ENCODE data around the gene MAP7D1.
"Not testable (repeated sequence)": the region's sequence is repeated elsewhere in the genome, so short reads cannot be mapped to it uniquely, and the experiment has no call there.

MAP7D1 gene

DNA sequence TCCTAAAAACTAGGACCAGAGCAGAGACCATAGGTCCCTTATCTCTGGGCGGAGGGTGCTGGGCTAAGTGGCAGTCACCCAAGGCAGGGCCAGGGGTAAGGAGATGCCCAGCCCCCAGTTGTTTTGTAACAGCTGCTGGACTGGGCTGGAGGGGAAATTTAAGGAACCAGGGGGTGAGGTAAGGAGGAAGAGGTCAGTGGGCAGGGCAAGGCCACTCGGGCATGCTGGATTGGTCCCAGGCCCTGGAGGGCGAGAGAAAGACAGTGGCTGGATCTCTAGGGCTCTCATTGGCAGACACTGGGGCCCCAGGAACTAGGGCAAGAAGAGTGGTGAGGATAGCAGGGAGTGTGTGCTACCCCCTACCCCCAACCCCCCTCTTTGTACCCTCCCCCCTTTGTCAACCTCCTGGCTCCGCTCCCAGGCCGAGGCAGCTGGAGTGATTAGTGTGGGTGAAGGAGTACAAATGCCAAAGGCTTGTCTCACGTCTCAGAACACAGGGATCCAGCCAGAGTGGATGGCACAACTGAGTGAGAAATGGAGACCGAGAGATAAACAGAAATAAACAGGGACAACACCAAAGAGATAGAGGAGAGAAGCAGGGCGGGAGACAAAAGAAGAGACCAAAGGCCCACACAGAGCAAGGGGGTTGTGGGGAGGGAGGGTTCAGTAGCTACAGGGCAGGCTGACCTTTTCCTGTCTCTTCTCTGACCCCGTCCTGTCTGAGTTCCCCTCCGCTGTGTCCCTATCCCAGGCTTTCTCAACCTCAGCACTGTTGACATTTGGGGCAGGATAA is 47.8 kb downstream of the MAP7D1 start:
- DNase-seq (ENCODE audit: low spot score): no peak

DNA sequence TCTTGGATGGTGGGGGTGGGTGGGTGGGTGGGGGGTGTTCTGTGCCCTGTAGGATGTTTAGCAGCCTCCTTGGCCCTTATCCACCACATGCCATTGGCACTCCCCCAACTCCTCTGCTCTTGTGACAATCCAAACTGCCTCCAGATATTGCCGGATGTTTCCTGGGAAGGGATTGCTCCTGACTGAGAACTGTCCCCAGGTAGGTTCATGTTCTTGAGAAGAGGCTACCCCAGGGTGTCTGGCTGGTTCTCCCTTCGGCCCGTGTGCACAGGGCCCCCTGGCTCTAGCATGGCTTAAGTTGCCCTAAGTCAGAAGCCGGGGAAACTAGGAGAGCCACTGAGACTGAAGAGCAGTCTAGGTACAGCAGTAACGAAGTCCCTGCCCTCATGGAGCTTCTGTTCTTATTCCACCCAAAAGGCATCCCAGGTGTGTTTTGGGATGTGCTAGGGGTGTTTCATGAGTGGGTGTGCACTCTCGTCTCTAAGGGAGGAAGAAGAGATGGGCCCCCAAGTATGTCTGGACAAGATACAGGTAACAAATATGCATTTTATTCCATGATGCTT is 48.5 kb downstream of the MAP7D1 start:
- DNase-seq (ENCODE audit: low spot score): no peak

DNA sequence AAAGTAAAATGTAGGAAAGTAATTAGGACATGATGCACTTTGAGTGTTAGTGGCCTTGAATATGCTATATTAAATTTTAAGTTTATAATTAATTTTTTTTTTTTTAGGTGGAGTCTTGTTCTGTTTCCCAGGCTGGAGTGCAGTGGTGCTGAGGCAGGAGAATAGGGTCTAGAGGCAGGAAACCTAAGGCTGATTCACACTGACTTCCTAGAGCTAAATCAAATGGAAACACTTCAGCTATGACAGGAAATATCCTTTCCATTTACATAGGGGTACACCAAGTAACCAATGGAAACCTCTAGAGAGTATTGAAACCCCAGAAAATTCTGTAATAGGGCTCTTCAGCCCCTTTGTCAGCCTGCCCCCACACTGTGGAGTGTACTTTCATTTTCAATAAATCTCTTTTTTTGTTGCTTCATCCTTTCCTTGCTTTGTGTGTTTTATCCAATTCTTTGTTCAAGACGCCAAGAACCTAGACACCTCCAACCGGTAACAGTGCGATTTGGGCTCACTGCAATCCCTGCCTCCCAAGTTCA is 50.4 kb downstream of the MAP7D1 start:
- DNase-seq (ENCODE audit: low spot score): no peak

DNA sequence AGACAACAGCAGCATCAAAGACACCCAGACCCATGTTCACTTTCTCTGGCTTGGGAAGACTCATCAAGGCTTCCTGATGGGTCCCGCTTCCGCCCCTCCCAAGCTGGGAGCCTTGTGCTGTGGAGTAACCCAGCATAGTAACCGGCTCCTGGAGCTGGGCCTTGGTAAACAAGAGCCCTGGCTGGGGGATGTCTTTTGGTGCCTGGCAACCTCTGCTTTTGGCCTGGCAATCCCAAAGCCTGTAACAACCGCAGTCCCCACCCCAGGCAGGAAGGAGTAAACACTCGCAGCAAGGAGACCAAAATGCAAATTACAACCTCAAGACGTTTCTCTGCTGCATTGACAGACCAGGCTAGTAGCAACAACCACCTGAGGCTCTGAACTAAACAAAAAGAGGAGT is 51.4 kb downstream of the MAP7D1 start:
- DNase-seq (ENCODE audit: low spot score): no peak

DNA sequence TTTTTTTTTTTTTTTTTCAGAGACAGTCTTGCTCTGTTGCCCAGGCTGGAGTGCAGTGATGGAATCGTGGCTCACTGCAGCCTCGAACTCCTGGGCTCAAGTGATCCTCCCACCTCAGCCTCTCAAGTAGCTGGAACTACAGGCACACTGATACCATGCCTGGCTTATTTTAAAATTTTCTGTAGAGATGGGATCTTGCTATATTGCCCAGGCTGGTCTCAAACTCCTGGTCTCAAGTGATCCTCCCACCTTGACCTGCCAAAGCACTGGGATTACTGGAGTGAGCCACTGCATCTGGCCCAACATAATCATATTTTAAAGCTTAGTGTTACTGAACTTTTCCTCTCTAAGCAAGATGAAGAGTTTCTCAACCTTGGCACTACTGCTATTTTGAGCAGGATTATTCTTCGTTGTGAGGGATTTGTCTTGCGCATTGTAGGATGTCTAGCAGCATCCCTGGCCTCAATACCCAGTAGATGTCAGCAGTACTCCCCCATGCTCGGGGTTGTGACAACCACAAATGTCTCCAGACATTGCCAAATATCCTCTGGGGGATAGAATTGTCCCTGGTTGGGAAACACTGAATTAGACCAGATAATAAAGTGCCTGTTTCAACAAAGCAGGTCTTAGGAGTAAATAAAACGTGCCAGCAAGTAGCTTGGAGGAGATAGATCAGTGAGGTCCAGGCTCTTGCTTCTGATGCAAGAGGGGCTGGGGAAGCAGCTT is 53.2 kb downstream of the MAP7D1 start:
- DNase-seq (ENCODE audit: low spot score): no peak

DNA sequence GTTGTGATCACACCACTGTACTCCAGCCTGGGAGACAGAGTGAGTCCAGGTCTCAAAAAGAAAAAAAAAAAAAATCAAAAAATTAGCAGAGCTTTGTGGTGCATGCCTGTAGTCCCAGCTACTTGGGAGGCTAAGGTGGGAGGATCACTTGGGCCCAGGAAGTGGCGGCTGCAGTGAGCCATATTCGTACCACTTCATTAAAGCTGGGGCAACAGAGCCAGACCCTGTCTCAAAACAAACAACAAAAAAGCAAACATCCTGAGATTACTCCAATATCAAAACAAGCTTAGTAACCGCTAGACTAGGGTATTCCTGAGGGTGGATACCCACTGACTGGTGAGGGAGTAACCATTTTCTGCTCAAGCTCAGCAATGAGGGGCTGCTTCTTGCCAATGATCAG is 55.3 kb downstream of the MAP7D1 start:
- no peak for DNase-seq (ENCODE audit: low spot score)

DNA sequence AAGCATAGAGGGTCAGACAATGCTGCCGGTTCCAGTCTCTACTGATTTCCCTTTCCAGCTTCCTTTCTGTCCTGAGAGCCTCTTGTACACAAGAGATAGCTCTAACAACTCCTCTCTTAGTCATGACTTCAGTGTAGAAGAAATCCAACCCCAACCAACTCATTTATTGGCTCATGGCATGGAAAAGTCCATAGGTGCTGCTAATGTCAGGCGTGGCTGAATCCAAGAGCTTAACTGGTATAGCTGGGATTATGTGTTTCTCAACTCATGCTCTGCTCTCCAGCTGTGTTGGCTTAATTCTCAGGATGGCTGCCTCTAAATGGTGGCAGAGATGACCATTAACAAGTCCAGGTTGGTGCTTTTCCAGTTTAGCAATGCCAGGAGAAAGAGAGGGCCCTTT is 55.9 kb downstream of the MAP7D1 start:
- DNase-seq (ENCODE audit: low spot score): no peak

DNA sequence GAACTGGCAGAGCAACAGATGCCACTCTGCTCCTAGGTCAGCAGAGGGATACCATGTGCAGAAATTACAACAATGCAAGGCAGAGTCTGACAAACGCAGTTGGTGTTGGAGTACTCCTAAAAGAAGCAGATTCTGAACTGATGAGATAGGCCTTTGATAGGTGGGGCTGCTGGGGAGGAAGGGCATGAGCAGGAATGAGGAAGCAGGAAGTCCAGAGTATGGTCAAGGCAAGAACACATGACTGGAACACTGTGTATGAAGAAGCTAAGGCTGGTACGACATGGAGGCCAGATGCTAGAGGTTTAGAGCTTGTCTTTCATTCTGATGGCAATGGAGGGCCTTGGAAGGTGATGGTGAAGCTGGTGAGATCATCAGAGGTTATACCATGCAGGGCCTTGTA is 56.8 kb downstream of the MAP7D1 start:
- DNase-seq (ENCODE audit: low spot score): no peak

DNA sequence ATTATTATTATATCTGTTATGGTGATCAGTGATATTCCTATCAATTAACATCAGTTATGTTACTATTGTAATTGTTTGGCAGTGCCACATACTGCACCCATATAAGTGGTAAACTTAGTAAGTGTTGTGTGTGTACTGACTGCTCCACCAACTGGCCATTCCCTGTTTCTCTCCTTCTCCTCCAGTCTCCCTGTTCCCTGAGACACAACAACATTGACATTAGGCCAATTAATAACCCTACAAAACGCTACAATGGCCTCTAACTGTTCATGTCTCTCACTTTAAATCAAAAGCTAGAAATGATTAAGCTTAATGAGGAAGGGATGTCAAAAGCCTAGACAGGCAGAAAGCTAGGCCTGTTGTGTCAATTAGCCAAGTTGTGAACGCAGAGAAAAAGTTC is 61.7 kb downstream of the MAP7D1 start:
- no peak for DNase-seq (ENCODE audit: low spot score)

DNA sequence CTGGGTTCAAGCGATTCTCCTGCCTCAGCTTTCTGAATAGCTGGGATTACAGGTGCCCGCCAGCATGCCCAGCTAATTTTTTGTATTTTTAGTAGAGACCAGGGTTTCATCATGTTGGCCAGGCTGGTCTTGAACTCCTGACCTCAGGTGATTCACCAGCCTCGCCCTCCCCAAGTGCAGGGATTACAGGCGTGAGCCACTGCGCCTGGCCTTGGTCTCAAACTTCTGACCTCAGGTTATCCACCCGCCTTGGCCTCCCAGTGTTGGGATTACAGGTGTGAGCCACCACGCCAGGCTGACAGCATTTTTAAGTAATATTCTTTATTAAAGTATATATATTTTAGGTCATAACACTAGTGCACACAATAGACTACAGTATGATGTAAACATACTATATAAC is 65.9 kb downstream of the MAP7D1 start:
- DNase-seq (ENCODE audit: low spot score): not testable (repeated sequence)

DNA sequence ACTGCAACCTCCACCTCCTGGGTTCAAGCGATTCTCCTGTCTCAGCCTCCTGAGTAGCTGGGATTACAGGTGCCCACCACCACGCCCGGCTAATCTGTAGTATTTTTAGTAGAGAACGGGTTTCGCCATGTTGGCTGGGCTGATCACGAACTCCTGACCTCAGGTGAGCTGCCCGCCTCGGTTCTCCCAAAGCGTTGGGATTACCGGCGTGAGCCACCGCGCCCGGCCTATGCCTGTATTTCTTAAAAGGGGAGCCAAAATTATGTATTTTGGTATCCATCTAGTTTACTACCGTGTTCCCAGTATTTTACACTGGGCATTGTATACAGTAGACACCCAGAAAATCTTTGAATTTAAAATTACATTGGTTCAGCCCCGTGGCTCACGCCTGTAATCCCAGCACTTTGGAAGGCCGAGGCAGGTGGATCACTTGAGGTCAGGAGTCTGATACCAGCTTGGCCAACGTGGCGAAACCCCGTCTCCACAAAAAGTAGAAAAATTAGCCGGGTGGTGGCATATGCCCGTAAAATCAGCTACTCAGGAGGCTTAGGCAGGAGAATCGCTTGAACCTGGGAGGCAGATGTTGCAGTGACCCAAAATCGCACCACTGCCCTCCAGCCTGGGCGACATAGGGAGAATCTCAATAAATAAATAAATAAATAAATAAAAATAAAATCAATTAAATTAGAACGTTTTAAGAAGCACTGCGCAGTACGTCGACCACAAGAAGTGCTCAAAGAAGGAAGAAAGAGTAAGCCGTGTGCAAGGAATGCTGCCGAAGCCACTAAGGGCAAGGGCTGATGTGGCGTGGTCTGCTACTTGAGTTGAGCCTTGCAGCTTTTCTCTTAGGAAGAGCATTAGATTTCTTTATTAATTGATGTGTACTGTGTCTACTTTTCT is 66.8 kb downstream of the MAP7D1 start:
- no peak for DNase-seq (ENCODE audit: low spot score)

DNA sequence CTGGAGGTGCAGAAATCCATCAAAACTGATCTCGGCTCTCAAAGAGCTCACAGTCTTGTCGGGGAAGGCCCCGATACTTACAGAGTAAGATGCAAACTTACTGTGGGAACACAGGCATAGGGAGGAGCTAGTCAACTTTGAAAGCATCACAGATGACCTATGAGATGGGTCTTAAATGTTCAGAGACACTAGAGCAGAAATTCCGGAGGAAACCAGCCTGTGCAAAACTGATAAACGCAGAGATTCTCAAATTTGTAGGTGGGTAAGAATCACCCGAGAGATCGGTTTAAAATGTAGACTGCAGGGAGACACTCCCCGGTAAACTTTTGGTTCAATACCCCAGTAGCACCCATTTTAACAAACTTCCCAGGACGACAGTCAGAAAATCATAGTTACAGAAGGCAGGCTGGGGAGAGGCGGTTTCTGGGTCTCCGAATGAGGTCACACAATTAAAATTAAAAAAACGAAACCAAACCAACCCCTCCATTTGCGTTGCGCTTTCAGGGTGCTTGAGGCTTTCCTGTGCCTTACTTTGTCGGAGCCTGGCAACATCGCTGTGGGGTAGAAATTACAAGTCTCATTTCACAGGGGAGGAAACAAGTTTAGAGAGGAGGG is 67.5 kb downstream of the MAP7D1 start:
- DNase-seq (ENCODE audit: low spot score): no peak

DNA sequence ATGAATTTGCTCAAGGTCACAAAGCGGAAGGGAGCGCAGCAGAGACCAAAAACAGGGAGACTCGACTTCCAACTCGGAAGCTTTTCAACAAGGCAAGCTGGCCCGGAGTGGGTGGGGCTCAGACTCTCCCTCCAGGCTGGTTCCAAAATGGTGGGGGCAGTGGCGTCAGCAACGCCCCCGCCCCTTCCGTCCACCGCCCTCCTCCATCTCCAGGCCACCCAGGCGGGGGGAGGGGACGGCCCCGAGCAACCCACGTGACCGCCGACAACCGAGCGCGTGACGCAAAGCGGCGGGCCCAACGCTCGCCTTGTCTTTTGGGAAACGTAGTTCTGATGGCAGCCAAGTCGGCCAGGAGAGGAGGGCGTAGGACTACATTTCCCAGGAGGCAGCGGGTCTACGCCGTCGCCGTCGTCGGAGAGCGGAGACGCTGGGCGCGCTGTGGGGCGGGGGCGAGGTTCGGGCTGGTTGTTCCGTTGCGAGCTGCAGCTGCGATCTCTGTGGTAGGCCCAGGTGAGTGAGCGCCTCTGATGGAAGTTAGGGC is 68.1 kb downstream of the MAP7D1 start, which contains the start of gene THRAP3:
Gene THRAP3 (plus strand): TSS at position 448 of the 541 bp plus-strand sequence. CDS start 58,121 bp downstream, outside the sequence.
- DNase-seq (ENCODE audit: low spot score): peak; percentile 98

DNA sequence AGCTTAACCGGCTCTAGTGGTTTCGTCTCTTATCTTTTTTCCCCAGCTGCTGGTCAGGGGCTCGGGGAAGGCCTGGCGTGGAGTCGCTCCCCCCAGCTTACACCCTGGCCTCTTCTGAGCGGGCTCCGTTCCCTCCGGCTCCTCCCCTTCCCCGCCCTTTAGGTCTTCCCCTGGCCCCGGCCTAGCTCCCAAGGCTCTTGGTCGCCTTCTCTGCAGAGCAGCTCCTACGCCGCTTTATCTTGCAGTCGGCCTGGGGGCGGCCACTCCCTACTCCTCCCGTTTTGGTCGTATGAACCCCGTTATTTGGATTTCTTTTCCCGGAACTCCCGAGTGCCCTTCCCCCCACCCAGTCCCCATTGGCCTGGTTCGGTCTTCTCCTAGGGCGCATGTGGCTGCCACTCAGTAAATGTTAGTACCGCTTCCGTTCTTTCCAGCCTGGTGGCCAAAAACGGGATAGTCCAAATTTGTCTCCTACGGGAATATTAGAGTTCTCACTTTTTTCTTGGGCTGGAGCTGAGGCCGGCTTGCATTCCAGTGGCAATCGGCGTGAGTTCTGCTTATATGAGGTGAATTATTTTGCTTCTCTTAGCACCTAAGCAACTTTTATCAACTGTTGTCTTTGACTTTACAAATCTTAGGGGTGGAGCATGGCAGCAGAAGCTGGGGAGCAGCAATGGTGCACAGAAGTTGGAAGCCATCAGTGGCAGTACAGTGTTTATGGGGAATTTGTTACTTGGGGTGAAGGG is 68.8 kb downstream of the MAP7D1 start:
- DNase-seq (ENCODE audit: low spot score): peak; percentile 84

DNA sequence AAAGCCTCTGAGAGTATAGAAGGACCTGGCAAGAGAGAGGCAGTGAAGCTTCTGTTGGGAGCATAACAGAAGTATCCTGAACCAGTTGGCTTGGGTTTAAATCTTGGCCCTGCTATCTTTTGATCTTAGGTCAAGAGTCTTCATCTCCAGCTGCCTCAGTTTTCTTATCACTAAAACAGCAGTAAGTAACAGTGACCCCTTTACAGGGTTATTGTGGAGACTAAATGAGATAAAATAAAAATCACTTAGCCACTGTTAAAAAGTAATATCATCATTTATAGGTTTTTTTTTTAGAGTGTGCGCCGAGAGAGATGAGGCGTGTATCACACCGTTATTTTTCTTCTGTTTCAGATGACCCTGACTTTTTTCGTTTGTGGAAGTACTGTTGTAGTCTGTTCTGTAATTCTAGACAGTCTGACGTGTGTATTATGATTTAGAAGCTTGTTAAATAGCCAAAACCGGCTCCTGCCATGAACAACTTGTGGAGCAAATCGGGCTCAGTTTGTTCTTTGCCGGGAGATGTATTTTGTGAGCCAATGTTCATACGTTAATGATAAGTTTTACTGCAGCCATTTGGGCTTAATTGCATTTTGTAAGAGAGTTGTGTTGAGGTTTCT is 69.4 kb downstream of the MAP7D1 start:
- DNase-seq (ENCODE audit: low spot score): no peak

DNA sequence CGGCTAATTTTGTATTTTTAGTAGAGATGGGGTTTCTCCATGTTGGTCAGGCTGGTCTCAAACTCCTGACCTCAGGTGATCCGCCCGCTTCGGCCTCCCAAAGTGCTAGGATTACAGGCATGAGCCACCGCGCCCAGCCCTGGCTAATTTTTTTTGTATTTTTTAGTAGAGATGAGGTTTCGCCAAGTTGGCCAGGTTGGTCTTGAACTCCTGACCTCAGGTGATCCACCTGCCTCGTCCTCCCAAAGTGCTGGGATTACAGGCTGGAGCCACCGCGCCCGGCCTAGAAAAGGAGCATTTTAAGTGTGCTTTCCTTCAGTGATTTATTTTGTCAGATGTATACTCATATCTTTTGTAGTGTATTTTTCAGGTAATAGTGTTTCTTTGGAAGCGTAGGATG is 74.3 kb downstream of the MAP7D1 start:
- not testable (repeated sequence) for DNase-seq (ENCODE audit: low spot score)

Data from SK-N-DZ (cell line).